ENCODE data around the gene TEX38.
"Not testable (repeated sequence)": the region's sequence is repeated elsewhere in the genome, so short reads cannot be mapped to it uniquely, and the experiment has no call there.

Gene TEX38

GRCh38 chr1:46671554-46671953 lies at the start of gene TEX38:
Gene TEX38 (plus strand): TSS chr1:46671854. CDS start chr1:46671935, 81 bp downstream.
- no peak for DNase-seq (ENCODE audit: low read depth in 2 of 3, low spot score in 2 of 3)

- no peak for DNase-seq (ENCODE audit: low read depth in 2 of 3, low spot score in 2 of 3)
These were observed 49.7 kb upstream of the TEX38 start for GRCh38 chr1:46621930-46622329.

GRCh38 chr1:46622344-46622743 lies 49.3 kb upstream of the TEX38 start:
- no peak for DNase-seq (ENCODE audit: low read depth in 2 of 3, low spot score in 2 of 3)

GRCh38 chr1:46623743-46624644 lies 47.7 kb upstream of the TEX38 start:
- no peak for DNase-seq (ENCODE audit: low read depth in 2 of 3, low spot score in 2 of 3)

GRCh38 chr1:46630719-46631118 lies 40.9 kb upstream of the TEX38 start:
- no peak for DNase-seq (ENCODE audit: low read depth in 2 of 3, low spot score in 2 of 3)

- DNase-seq (ENCODE audit: low read depth in 2 of 3, low spot score in 2 of 3) = no peak
These were observed 36.4 kb upstream of the TEX38 start for GRCh38 chr1:46635205-46635604.

- no peak for DNase-seq (ENCODE audit: low read depth in 2 of 3, low spot score in 2 of 3)
These were observed 34.1 kb upstream of the TEX38 start for GRCh38 chr1:46637444-46638083.

GRCh38 chr1:46638921-46639320 lies 32.7 kb upstream of the TEX38 start:
- no peak for DNase-seq (ENCODE audit: low read depth in 2 of 3, low spot score in 2 of 3)

- DNase-seq (ENCODE audit: low read depth in 2 of 3, low spot score in 2 of 3) = no peak
These were observed 32.1 kb upstream of the TEX38 start for GRCh38 chr1:46639547-46639946.

GRCh38 chr1:46642115-46642680 lies 29.5 kb upstream of the TEX38 start:
- DNase-seq (ENCODE audit: low read depth in 2 of 3, low spot score in 2 of 3) = no peak

- no peak for DNase-seq (ENCODE audit: low read depth in 2 of 3, low spot score in 2 of 3)
These were observed 28.3 kb upstream of the TEX38 start for GRCh38 chr1:46643368-46643775.

- DNase-seq (ENCODE audit: low read depth in 2 of 3, low spot score in 2 of 3) = no peak
These were observed 25.8 kb upstream of the TEX38 start for GRCh38 chr1:46645815-46646214.

- DNase-seq (ENCODE audit: low read depth in 2 of 3, low spot score in 2 of 3) = no peak
These were observed 25.3 kb upstream of the TEX38 start for GRCh38 chr1:46646331-46646730.

GRCh38 chr1:46646844-46647243 lies 24.8 kb upstream of the TEX38 start:
- no peak for DNase-seq (ENCODE audit: low read depth in 2 of 3, low spot score in 2 of 3)

GRCh38 chr1:46647611-46648010 lies 24.0 kb upstream of the TEX38 start:
- DNase-seq (ENCODE audit: low read depth in 2 of 3, low spot score in 2 of 3) = no peak

- no peak for DNase-seq (ENCODE audit: low read depth in 2 of 3, low spot score in 2 of 3)
These were observed 21.9 kb upstream of the TEX38 start for GRCh38 chr1:46649764-46650163.

GRCh38 chr1:46650491-46650890 lies 21.2 kb upstream of the TEX38 start:
- DNase-seq (ENCODE audit: low read depth in 2 of 3, low spot score in 2 of 3) = no peak

GRCh38 chr1:46651152-46651551 lies 20.5 kb upstream of the TEX38 start:
- not testable (repeated sequence) for DNase-seq (ENCODE audit: low read depth in 2 of 3, low spot score in 2 of 3)

- DNase-seq (ENCODE audit: low read depth in 2 of 3, low spot score in 2 of 3) = no peak
These were observed 19.1 kb upstream of the TEX38 start for GRCh38 chr1:46652321-46653100.

- DNase-seq (ENCODE audit: low read depth in 2 of 3, low spot score in 2 of 3) = no peak
These were observed 18.2 kb upstream of the TEX38 start for GRCh38 chr1:46653405-46653958.

- no peak for DNase-seq (ENCODE audit: low read depth in 2 of 3, low spot score in 2 of 3)
These were observed 17.6 kb upstream of the TEX38 start for GRCh38 chr1:46654012-46654411.
